Measurements from ENCODE around the gene PJA2.

The PJA2 gene, protein sequence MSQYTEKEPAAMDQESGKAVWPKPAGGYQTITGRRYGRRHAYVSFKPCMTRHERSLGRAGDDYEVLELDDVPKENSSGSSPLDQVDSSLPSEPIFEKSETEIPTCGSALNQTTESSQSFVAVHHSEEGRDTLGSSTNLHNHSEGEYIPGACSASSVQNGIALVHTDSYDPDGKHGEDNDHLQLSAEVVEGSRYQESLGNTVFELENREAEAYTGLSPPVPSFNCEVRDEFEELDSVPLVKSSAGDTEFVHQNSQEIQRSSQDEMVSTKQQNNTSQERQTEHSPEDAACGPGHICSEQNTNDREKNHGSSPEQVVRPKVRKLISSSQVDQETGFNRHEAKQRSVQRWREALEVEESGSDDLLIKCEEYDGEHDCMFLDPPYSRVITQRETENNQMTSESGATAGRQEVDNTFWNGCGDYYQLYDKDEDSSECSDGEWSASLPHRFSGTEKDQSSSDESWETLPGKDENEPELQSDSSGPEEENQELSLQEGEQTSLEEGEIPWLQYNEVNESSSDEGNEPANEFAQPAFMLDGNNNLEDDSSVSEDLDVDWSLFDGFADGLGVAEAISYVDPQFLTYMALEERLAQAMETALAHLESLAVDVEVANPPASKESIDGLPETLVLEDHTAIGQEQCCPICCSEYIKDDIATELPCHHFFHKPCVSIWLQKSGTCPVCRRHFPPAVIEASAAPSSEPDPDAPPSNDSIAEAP

DNA sequence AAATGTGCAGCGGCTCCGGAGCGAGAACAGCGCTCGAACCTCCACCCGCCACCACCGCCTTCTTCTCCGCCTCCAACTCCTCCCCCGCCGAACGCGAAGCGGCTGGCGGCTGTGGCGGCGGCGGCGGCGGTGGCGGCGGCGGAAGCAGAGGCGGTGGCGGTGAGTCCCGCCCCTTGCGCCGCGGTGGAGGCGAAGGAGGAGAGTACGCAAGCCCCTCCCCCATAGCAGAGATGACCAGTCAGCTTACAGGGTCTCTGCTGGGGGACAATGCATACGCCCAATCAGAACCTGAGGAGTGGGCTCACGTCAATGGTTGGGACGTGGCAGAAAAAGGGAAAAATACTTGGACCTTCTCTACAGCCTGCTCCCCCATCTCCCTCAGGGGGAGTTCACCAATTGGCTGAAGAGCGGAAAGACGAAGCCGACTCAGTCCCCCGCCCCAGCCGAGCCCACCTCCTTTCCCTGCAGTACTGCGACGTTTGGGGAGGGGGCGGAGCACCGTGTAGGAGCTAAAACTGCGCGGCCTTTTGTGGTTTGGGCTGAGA lies at the start of gene PJA2:
TSS of gene PJA2 (minus strand) at position 131 of the 545 bp plus-strand sequence. CDS start 26,541 bp downstream, outside the sequence.
- H3K36me3 ChIP-seq (ENCODE audit: low read depth), result peaks cover 17% of the 10 kb centered on the region
- peak within 1 kb of the TSS; percentile 93 for H3K27ac ChIP-seq (ENCODE audit: poor library complexity, severe bottlenecking)
- ATAC-seq (ENCODE audit: low read depth) (peak; percentile 89), DNase-seq (ENCODE audit: low spot score) (peak; percentile 100)
- TF ChIP-seq, protein P1, sequence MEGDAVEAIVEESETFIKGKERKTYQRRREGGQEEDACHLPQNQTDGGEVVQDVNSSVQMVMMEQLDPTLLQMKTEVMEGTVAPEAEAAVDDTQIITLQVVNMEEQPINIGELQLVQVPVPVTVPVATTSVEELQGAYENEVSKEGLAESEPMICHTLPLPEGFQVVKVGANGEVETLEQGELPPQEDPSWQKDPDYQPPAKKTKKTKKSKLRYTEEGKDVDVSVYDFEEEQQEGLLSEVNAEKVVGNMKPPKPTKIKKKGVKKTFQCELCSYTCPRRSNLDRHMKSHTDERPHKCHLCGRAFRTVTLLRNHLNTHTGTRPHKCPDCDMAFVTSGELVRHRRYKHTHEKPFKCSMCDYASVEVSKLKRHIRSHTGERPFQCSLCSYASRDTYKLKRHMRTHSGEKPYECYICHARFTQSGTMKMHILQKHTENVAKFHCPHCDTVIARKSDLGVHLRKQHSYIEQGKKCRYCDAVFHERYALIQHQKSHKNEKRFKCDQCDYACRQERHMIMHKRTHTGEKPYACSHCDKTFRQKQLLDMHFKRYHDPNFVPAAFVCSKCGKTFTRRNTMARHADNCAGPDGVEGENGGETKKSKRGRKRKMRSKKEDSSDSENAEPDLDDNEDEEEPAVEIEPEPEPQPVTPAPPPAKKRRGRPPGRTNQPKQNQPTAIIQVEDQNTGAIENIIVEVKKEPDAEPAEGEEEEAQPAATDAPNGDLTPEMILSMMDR (IDR thresholded peaks at IDR 0.05; ENCODE audit: poor library complexity, severe bottlenecking), result no peak
- no peaks in the 10 kb centered on the region for H3K9me3 ChIP-seq (ENCODE audit: severe bottlenecking)
- peaks cover 32% of the 10 kb centered on the region for H3K4me1 ChIP-seq (ENCODE audit: insufficient read depth, poor library complexity, severe bottlenecking)
- peak within 1 kb of the TSS; percentile 74 for H3K4me3 ChIP-seq (ENCODE audit: severe bottlenecking)
- H3K27me3 ChIP-seq (ENCODE audit: insufficient read depth, poor library complexity, severe bottlenecking), result no peaks in the 10 kb centered on the region

DNA sequence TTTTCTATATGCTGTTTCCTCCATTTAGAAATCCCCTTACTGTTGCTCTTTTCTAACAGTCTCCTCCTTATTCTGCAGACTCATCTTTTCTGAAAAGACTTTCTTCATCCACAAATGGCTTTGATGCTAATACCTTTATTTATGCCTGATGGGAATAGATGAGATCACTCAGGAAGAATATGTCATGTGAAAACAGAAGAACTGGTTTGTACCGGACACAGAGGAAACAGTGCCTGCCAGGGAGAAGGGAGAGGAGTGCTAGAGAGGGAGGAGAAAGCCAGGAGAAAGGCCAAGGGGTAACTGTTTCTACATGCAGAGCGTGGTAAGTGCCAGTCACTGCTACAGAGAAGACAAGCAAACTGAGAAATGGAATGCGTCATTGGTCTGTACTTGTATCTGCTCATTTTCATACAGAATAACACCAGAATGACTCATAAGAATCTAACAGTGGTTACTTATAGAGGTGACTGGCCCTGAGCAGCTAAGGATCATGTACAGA lies 45.9 kb upstream of the PJA2 start:
- DNase-seq (ENCODE audit: low spot score) (peak; percentile 96), ATAC-seq (ENCODE audit: low read depth) (peak; percentile 100)
- no peak overlapping the region for H3K4me3 ChIP-seq (ENCODE audit: severe bottlenecking)
- TF ChIP-seq, protein P1 (IDR thresholded peaks at IDR 0.05; ENCODE audit: poor library complexity, severe bottlenecking), result no peak
- H3K36me3 ChIP-seq (ENCODE audit: low read depth), result peaks cover 6% of the 10 kb centered on the region; the same call in 1 of the 2 replicates
- no peaks in the 10 kb centered on the region for H3K27me3 ChIP-seq (ENCODE audit: insufficient read depth, poor library complexity, severe bottlenecking)
- H3K4me1 ChIP-seq (ENCODE audit: insufficient read depth, poor library complexity, severe bottlenecking), result peaks cover 26% of the 10 kb centered on the region
- H3K27ac ChIP-seq (ENCODE audit: poor library complexity, severe bottlenecking), result peak overlapping the region; percentile 87
- H3K9me3 ChIP-seq (ENCODE audit: severe bottlenecking), result no peaks in the 10 kb centered on the region

DNA sequence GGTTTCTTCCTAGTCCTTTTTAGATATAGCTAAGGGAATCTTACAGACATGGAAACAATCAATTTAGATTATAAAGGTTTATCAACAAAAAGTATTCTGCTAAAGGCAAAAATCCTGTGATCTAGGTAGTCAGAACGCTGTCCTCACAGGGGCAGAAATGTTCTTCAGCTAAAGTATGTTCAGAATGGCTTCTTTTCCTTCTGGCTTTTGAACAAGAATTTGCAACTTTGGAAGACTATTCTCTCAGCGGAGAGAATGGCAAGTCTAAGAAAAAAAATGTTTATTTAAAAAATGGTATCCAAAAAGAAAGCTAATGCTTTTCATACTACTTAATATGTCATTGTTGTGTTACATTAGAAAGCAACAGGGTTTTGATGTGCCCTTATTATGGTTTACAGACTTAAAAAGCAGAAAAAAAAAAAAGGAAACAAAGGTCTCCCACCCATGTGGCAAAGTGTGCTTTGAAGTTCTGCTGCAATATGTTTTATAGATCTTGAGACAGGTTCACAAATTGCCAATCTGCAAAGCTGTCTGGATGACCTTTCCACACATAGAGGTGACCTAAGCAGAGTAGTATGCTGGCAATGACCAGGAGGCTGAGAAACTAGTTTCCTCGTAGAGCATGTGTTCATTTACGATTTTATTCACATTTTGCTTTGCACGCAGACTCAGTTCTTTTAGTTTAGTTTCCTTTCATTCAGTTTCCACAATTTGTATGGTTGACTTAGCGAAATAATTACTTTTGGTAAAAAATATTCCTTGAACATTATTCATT lies 45.1 kb upstream of the PJA2 start:
- Histone ChIP-seq H3K27ac (ENCODE audit: poor library complexity, severe bottlenecking) (peak overlapping the region; percentile 87), H3K36me3 (ENCODE audit: low read depth) (peaks cover 6% of the 10 kb centered on the region; the same call in 1 of the 2 replicates), H3K9me3 (ENCODE audit: severe bottlenecking) (no peaks in the 10 kb centered on the region), H3K4me1 (ENCODE audit: insufficient read depth, poor library complexity, severe bottlenecking) (peaks cover 26% of the 10 kb centered on the region), H3K27me3 (ENCODE audit: insufficient read depth, poor library complexity, severe bottlenecking) (no peaks in the 10 kb centered on the region), H3K4me3 (ENCODE audit: severe bottlenecking) (no peak overlapping the region)
- TF ChIP-seq, protein P1 (IDR thresholded peaks at IDR 0.05; ENCODE audit: poor library complexity, severe bottlenecking), result no peak
- ATAC-seq (ENCODE audit: low read depth) (no peak), DNase-seq (ENCODE audit: low spot score) (no peak)

DNA sequence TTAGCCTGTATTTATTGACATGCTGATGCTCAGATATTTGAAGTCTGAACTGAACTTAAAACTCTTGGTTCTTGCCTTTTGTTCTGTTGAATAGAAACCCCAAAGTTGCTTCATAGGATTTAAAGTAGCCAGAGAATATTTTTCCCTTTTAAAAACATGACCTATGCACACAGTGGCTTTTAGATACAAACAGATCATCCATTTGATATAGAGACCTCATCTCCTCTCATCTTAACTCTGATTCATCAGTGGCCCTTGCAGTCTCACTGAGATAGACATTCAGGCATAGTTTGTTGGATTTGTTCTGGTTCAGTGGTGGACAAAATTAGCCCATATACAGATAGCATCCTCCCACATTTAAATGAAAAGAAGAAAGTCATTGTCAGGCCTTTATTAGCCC lies 43.5 kb upstream of the PJA2 start:
- Histone ChIP-seq H3K27ac (ENCODE audit: poor library complexity, severe bottlenecking) (no peak overlapping the region), H3K4me3 (ENCODE audit: severe bottlenecking) (no peak overlapping the region), H3K27me3 (ENCODE audit: insufficient read depth, poor library complexity, severe bottlenecking) (no peaks in the 10 kb centered on the region), H3K4me1 (ENCODE audit: insufficient read depth, poor library complexity, severe bottlenecking) (peaks cover 34% of the 10 kb centered on the region), H3K36me3 (ENCODE audit: low read depth) (peaks cover 6% of the 10 kb centered on the region; the same call in 1 of the 2 replicates), H3K9me3 (ENCODE audit: severe bottlenecking) (no peaks in the 10 kb centered on the region)
- ATAC-seq (ENCODE audit: low read depth) (no peak), DNase-seq (ENCODE audit: low spot score) (no peak)
- TF ChIP-seq, protein P1 (IDR thresholded peaks at IDR 0.05; ENCODE audit: poor library complexity, severe bottlenecking), result no peak

Data from RWPE2 (cell line).